PFSK-1 (cell line): ENCODE results near the gene USP47.

ENCODE experiments used
- FOXP2 ChIP-seq: optimal IDR thresholded peaks from 2 replicates; pipeline ENCODE3; 2011; ENCODE audit warnings: borderline replicate concordance, control low read depth, inconsistent platforms; ENCODE audit not compliant: insufficient read depth; ENCODE audit errors: extremely low read length, extremely low read depth
- POLR2AphosphoS5 ChIP-seq: IDR thresholded peaks from 2 replicates; pipeline ENCODE4 v1.6.1; 2012; ENCODE audit warnings: low read depth, mild to moderate bottlenecking, control low read depth, low read length, moderate library complexity
- REST ChIP-seq, 2 experiments: IDR thresholded peaks; 2 replicates each; pipeline versions ENCODE4 v1.6.1 to v1.8.0; 2011 to 2012; ENCODE audit warnings: low read depth in 2 of 2, low read length in 2 of 2, control low read depth in 1 of 2, inconsistent platforms in 1 of 2, mild to moderate bottlenecking in 1 of 2, moderate library complexity in 1 of 2; ENCODE audit not compliant: insufficient read depth in 1 of 2
- SIN3A ChIP-seq: IDR thresholded peaks from 2 replicates; pipeline ENCODE4 v1.6.1; 2012; ENCODE audit warnings: mild to moderate bottlenecking, low read length, moderate library complexity, borderline replicate concordance; ENCODE audit not compliant: insufficient read depth
- TAF1 ChIP-seq: IDR thresholded peaks from 2 replicates; pipeline ENCODE4 v1.6.1; 2012; ENCODE audit warnings: low read length, control low read depth, borderline replicate concordance; ENCODE audit not compliant: insufficient read depth

Gene USP47

DNA sequence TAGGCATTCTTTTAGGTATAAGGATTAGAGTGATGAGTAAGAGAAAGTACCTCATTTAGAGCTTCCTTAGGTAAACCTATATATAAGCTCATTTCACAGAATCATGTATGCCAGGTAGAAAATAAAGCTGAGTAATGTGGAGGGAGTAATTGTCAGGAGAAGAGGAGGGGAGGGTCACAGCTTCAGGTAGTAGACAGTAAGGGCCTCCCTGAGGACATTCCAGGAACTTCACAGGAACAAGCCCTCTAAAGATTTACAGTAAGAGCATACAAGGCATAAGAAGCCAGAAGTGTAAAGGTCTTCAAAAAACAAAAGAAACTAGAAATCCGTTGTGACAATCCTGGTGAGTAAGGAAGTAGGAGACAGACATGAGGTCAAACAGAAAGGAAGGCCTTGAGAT is 57.6 kb downstream of the USP47 start:
- TF ChIP-seq POLR2AphosphoS5 = no peak
- no peak for TF ChIP-seq FOXP2
- no peak for TF ChIP-seq SIN3A
- TF ChIP-seq TAF1 = no peak
- no peak for TF ChIP-seq REST (IDR thresholded peaks at IDR 0.05; ENCODE audit: insufficient read depth in 1 of 2, low read depth in 2 of 2, low read length in 2 of 2)

GRCh38 chr11:11901929-11902328 is 60.2 kb downstream of the USP47 start:
- TF ChIP-seq TAF1 = no peak
- no peak for TF ChIP-seq POLR2AphosphoS5
- TF ChIP-seq SIN3A = no peak
- no peak for TF ChIP-seq REST (IDR thresholded peaks at IDR 0.05; ENCODE audit: insufficient read depth in 1 of 2, low read depth in 2 of 2, low read length in 2 of 2)
- no peak for TF ChIP-seq FOXP2

DNA sequence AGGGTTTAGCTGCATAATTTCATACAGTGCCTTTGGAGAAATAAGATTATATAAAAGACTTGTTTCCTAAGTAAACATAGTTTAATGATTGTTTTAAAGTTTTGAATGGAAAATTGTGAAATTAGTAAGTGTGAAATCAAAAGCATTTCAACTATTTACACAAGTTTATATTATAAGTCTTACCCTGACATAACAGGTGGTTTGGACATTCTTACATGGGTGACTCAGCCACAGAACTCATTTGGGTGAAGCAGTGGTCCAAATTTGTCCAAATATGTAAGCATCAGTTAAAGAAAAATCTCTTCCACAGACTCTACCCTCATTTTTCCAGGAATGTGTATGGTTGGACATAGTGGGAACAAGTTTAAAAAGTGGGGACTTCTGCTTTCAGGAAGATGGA is 68.0 kb downstream of the USP47 start:
- TF ChIP-seq REST (IDR thresholded peaks at IDR 0.05; ENCODE audit: insufficient read depth in 1 of 2, low read depth in 2 of 2, low read length in 2 of 2) (no peak), SIN3A (no peak), TAF1 (no peak), POLR2AphosphoS5 (no peak), FOXP2 (no peak)

- TF ChIP-seq REST (IDR thresholded peaks at IDR 0.05; ENCODE audit: insufficient read depth in 1 of 2, low read depth in 2 of 2, low read length in 2 of 2) = no peak
- TF ChIP-seq POLR2AphosphoS5 = no peak
- TF ChIP-seq TAF1 = no peak
- no peak for TF ChIP-seq SIN3A
- TF ChIP-seq FOXP2 = no peak
These were observed 68.8 kb downstream of the USP47 start for GRCh38 chr11:11910541-11910940.

DNA sequence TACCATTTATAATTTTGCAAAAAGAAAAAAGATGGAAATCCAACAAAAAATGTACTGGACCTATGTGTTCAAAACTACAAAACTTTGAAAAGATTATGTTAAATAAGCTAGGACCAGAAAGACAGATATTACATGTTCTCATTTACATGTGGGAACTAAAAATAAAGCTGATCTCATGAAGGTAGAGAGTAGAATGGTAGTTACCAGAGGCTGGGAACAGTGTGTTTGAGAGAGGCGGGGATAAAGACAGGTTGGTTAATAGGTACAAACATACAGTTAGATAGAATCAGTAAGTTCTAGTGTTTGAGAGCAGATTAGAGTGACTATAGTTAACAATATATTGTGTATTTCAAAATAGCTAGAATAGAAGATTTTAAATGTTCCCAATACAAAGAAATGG is 71.6 kb downstream of the USP47 start:
- TF ChIP-seq FOXP2 = no peak
- TF ChIP-seq TAF1 = no peak
- no peak for TF ChIP-seq SIN3A
- no peak for TF ChIP-seq REST (IDR thresholded peaks at IDR 0.05; ENCODE audit: insufficient read depth in 1 of 2, low read depth in 2 of 2, low read length in 2 of 2)
- TF ChIP-seq POLR2AphosphoS5 = no peak
